Spleen (tissue), 7 donors: ENCODE data around the gene MLYCD.
A peak's percentile ranks its signal among the peaks of the same experiment; 100 is the strongest.

Source experiments
- CTCF ChIP-seq, 11 experiments: fragments of 200-600 bp in 7 of 11; fragments of 450-650 bp in 4 of 11; sonication (generic) in 4 of 11; IDR thresholded peaks in 8 of 11; conservative IDR thresholded peaks in 3 of 11; 1 replicate in 7 of 11; 2 replicates in 4 of 11; pipeline versions ENCODE4 v1.4.0 to v1.8.0; 2016 to 2021; ENCODE audit warnings: antibody characterized with exemption in 11 of 11, inconsistent platforms in 4 of 11, mild to moderate bottlenecking in 1 of 11
- POLR2A ChIP-seq, 3 donors: fragments of 450-650 bp; IDR thresholded peaks; one replicate each; pipeline ENCODE4 v1.5.1; 2017; ENCODE audit warnings: antibody characterized with exemption in 3 of 3, mild to moderate bottlenecking in 1 of 3
- POLR2AphosphoS5 ChIP-seq, 3 donors: sonication (generic); formaldehyde crosslinking; IDR thresholded peaks; one replicate each; pipeline ENCODE4 v1.5.1; 2017; ENCODE audit warnings: antibody characterized with exemption in 3 of 3
- donor health status: DM: no; HTN: no; CAD: no; lungs with moderate emphysema.
- donor health status: DM: no; HTN: no; CAD: no.
- donor health status: DM: no; HTN: no; CAD: no.

GRCh38 chr16:83930730-83931500 is 32.0 kb downstream of the MLYCD start:
- no peak for TF ChIP-seq CTCF (IDR thresholded peaks at IDR 0.05 in 8 of 11, conservative IDR thresholded peaks at IDR 0.05 in 3 of 11)
- no peak for TF ChIP-seq POLR2A (IDR thresholded peaks at IDR 0.05)
- peak in 1 of 3 donors; percentile 29 for TF ChIP-seq POLR2AphosphoS5 (IDR thresholded peaks at IDR 0.05)
